Brain microvascular endothelial cell (primary cell): ENCODE data around the gene SEZ6L.

Experiments
- DNase-seq: peaks from one replicate; pipeline ENCODE4 v3.0.0-alpha.2; 2020
- H3K27ac ChIP-seq: fragments of 250-450 bp; sonication (Bioruptor Pico); 2 replicates; pipeline ENCODE4 v1.5.1; 2020; ENCODE audit warnings: mild to moderate bottlenecking, moderate library complexity
- H3K27me3 ChIP-seq: fragments of 250-450 bp; sonication (Bioruptor Pico); replicated peaks from 2 replicates; pipeline ENCODE4 v1.5.1; 2020; ENCODE audit warnings: mild to moderate bottlenecking
- H3K36me3 ChIP-seq: fragments of 250-450 bp; sonication (Bioruptor Pico); replicated peaks from 2 replicates; pipeline ENCODE4 v1.5.1; 2020; ENCODE audit warnings: mild to moderate bottlenecking
- H3K4me3 ChIP-seq: 2 replicates; pipeline ENCODE4 v1.5.1; 2011; ENCODE audit warnings: low read depth, mild to moderate bottlenecking, control low read depth, low read length, moderate library complexity
- CTCF ChIP-seq: IDR thresholded peaks from 2 replicates; pipeline ENCODE4 v1.5.1; 2011; ENCODE audit warnings: low read depth, mild to moderate bottlenecking, moderate library complexity, low read length, control low read depth, inconsistent platforms; ENCODE audit errors: missing control alignments
- in situ Hi-C: cut with HindIII; loops from 2 replicates; pipeline ENCODE4 v1.10.0; 2017; ENCODE audit warnings: low sequenced_read_pairs, low pct_ligation_motif_present

The SEZ6L gene

GRCh38 chr22:26289611-26290101 lies 120.4 kb downstream of the SEZ6L start:
- no peaks in the 10 kb centered on the region for H3K36me3 ChIP-seq
- H3K4me3 ChIP-seq: no peak overlapping the region
- DNase-seq: no peak
- TF ChIP-seq CTCF: no peak
- in situ Hi-C loops: no loop called here
- H3K27ac ChIP-seq: no peak overlapping the region
- no peaks in the 10 kb centered on the region for H3K27me3 ChIP-seq

GRCh38 chr22:26291940-26292666 lies 122.8 kb downstream of the SEZ6L start:
- DNase-seq: no peak
- Histone ChIP-seq H3K36me3 (no peaks in the 10 kb centered on the region), H3K27me3 (no peaks in the 10 kb centered on the region), H3K4me3 (no peak overlapping the region), H3K27ac (no peak overlapping the region)
- no peak for TF ChIP-seq CTCF
- in situ Hi-C loops: no loop called here

- no peak overlapping the region for H3K27ac ChIP-seq
- TF ChIP-seq CTCF: no peak
- no peak overlapping the region for H3K4me3 ChIP-seq
- DNase-seq: no peak
- in situ Hi-C loops: no loop called here
- H3K36me3 ChIP-seq: no peaks in the 10 kb centered on the region
- H3K27me3 ChIP-seq: no peaks in the 10 kb centered on the region
These were observed 123.4 kb downstream of the SEZ6L start for GRCh38 chr22:26292667-26292995.

- in situ Hi-C loops: no loop called here
- no peak overlapping the region for H3K27ac ChIP-seq
- H3K27me3 ChIP-seq: no peaks in the 10 kb centered on the region
- no peaks in the 10 kb centered on the region for H3K36me3 ChIP-seq
- DNase-seq: no peak
- H3K4me3 ChIP-seq: no peak overlapping the region
- no peak for TF ChIP-seq CTCF
These were observed 126.4 kb downstream of the SEZ6L start for GRCh38 chr22:26295563-26296126.

GRCh38 chr22:26298605-26299310 lies 129.5 kb downstream of the SEZ6L start:
- no peak overlapping the region for H3K4me3 ChIP-seq
- H3K36me3 ChIP-seq: no peaks in the 10 kb centered on the region
- in situ Hi-C loops: no loop called here
- TF ChIP-seq CTCF: no peak
- no peak overlapping the region for H3K27ac ChIP-seq
- no peak for DNase-seq
- no peaks in the 10 kb centered on the region for H3K27me3 ChIP-seq
